Left colon (tissue), 2 donors: ENCODE data around the gene SIGLEC15. TPM values are rescaled to one million over a fixed set of nuclear protein-coding genes. Genes with fewer than 3 reads are reported as not detected.

Experiments
- ATAC-seq: fragments of 200-7000 bp; cut with Tn5 transposase; one replicate; pipeline ENCODE4 v1.9.1; 2020; ENCODE audit warnings: mild to moderate bottlenecking, moderate library complexity
- DNase-seq, 2 donors: peaks; one replicate each; pipeline ENCODE4 v3.0.0-alpha.2; 2020
- intact Hi-C, 2 donors: fragments of 100-400 bp; cut with DNase I in 1 of 2; cut with micrococcal nuclease in 1 of 2; formaldehyde crosslinking; loops; one replicate each; pipeline versions ENCODE4 v1.11.2 to v1.14.0; 2022; cut with DNase I, micrococcal nuclease
- total RNA-seq, 2 donors: library from RNA; stranded (reverse); fragmentation: NEBNext Ultra II Directional; extraction: Animal tissue kit (Norgen Biotek cat#: 25700); gene quantifications; one replicate each; pipeline ENCODE4 v1.2.1, GENCODE V29; 2021
- donor health status: DM: no; HTN: no; CAD: no.
- donor health status: DM: yes; HTN: yes; CAD: no.

Gene SIGLEC15
- total RNA-seq, 2 donors from 2014 or later: 0.21 to 0.36 TPM

DNA sequence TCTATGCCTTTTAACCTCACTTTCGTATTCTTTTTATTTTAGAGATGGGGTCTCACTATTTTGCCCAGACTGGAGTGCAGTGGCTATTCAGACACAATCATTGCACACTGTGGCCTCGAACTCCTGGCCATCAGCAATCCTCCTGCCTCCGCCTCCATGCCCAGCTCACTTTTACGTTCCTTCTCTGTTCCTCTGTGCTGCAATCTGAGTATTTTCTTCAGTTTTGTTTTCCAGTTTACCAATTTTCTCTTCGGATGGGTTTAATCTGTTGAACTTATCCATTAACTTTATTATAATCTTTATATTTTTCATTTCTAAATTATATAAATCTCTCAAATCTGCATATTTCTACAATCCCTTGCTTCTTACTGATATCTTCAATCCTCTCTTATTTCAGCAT lies 38.6 kb downstream of the SIGLEC15 start:
- DNase-seq (no peak), ATAC-seq (no peak)
- intact Hi-C loops: no loop called here

GRCh38 chr18:45865466-45865865 lies 40.0 kb downstream of the SIGLEC15 start:
- intact Hi-C loops: no loop called here
- DNase-seq: no peak

DNA sequence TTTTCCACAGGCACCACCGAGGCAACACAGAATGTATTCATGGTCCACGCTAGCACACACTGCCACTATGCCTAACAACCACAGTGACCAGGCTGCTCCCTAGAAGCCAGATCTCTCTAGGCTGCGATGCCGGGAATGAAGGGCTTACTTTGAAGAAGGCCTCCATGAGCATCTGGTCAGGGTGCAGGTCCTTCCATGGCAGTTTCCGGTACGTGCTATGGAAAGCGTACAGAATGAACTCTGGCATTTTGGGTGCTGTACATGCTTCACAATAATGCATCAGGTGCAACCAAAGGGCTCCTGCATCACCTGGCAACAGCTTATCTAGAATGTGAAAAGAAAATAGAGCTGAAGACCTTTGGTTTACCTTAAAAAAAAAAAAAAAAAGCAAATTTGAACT lies 44.9 kb downstream of the SIGLEC15 start:
- no peak for DNase-seq
- no peak for ATAC-seq
- intact Hi-C loops: loop anchor here in 1 of 2 donors (10.0 kb wide), 1 partner anchor 186 kb away; no protein-coding TSS in a partner anchor

More at GRCh38 chr18:45865466-45865865, 40.0 kb downstream of the SIGLEC15 start:
- ATAC-seq: no peak

DNA sequence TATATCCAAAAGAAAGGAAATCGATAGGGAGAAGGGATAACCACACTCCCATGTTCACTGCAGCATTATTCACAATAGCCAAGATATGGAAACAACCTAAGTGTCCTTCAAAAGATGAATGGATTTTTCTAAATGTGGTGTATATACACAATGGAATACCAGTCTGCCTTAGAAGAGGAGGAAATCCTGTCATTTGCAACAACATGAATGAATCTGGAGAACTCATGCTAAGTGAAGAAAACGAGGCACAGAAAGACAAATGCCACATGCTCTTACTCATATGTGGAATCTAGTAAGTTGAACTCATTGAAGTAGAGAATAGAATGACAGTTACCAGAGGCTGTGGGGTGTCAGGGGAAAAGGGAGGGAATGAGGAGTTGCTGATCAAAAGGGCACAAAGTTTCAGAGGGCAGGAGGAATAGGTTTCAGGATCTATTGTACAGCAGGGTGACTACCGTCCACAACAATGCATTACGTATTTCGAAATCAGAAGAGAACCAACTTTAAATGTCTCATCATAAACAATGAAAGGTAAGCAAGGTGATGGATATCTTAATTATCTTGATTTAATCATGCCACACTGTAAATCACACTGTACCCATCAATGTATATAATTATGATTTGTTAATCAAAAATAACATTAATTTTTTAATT lies 46.1 kb downstream of the SIGLEC15 start:
- DNase-seq (no peak), ATAC-seq (no peak)
- intact Hi-C loops: loop anchor here in 1 of 2 donors (10.0 kb wide), 1 partner anchor 187 kb away; no protein-coding TSS in a partner anchor

DNA sequence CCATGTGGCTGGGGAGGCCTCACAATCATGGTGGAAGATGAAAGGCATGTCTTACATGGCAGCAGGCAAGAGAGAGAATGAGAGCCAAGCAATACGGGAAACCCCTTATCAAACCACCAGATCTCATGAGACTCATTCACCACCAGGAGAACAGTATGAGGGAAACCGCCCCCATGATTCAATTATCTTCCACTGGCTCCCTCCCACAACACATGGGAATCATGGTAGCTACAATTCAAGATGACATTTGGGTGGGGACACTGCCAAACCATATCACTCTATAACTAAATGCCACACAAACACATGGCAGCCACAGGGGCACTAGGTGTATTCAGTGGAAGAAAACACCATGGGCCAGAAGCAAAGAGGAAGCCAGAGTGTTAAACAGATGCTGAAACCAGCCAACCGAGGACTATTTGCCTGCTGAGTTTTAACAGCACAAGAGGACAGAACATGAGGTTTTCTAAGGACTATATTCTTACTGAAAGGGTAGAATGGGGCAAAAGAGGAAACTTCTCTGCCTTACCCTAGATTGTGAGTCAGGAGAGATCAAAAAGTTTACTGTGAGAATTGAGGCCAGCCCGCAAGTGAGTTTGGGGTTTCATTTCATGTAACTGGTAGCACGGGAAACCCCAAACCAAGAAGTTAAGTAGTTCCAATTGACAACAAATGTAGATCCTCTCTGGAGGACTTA lies 49.2 kb downstream of the SIGLEC15 start:
- ATAC-seq (no peak), DNase-seq (no peak)
- intact Hi-C loops: loop anchor here in 1 of 2 donors (10.0 kb wide), 1 partner anchor 190 kb away; no protein-coding TSS in a partner anchor

DNA sequence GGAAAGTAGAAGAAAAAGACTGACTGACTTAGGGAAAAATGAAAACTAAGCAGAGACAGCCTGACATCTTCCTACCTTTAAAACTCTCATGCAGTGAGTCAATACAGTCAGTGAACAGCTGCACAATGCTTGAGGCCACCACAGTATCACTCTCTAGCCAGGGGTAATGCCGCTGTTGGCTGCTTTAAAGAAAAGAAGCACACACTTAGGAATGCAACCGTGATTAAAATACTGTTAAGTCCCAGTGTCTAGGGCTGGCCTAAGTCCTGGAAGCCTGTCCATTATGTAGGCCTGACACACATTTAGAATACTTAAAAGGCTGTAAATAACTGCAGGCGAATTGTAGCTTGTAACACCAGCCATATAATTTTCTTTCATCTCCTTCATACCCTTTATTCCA lies 50.7 kb downstream of the SIGLEC15 start:
- intact Hi-C loops: loop anchor here in 1 of 2 donors (10.0 kb wide), 1 partner anchor 191 kb away; no protein-coding TSS in a partner anchor
- ATAC-seq (no peak), DNase-seq (no peak)

- intact Hi-C loops: loop anchor here in 1 of 2 donors (10.0 kb wide), 1 partner anchor 193 kb away; no protein-coding TSS in a partner anchor
- no peak for DNase-seq
- no peak for ATAC-seq
Measured at GRCh38 chr18:45877403-45877802, 51.9 kb downstream of the SIGLEC15 start.

- ATAC-seq: peak; percentile 92
- DNase-seq: peak; percentile 28 to 64
- intact Hi-C loops: loop anchor here in 1 of 2 donors (10.0 kb wide), 1 partner anchor 195 kb away; no protein-coding TSS in a partner anchor
Measured at GRCh38 chr18:45879681-45880655, 54.5 kb downstream of the SIGLEC15 start.

GRCh38 chr18:45880876-45881558 lies 55.5 kb downstream of the SIGLEC15 start:
- DNase-seq (no peak), ATAC-seq (no peak)
- intact Hi-C loops: no loop called here

DNA sequence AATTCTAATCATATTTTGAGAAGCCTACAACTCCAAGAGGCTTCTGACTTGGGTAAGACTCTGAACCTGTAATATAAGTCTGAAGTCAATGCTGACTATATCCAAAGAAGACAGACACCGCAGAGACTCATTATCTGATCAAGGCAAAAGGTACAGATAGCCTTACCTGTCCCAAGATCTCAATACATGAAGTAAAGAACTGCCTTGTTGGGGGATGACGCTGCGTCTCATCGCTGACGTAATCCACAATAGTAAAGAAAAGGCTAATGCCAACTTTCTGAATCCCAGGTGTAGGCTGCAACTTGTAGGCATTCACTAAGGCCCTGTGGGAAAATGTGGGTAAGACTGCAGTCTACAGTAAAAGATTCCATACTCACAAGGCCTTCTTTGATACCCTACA lies 62.1 kb downstream of the SIGLEC15 start:
- intact Hi-C loops: no loop called here
- no peak for ATAC-seq
- DNase-seq: no peak

DNA sequence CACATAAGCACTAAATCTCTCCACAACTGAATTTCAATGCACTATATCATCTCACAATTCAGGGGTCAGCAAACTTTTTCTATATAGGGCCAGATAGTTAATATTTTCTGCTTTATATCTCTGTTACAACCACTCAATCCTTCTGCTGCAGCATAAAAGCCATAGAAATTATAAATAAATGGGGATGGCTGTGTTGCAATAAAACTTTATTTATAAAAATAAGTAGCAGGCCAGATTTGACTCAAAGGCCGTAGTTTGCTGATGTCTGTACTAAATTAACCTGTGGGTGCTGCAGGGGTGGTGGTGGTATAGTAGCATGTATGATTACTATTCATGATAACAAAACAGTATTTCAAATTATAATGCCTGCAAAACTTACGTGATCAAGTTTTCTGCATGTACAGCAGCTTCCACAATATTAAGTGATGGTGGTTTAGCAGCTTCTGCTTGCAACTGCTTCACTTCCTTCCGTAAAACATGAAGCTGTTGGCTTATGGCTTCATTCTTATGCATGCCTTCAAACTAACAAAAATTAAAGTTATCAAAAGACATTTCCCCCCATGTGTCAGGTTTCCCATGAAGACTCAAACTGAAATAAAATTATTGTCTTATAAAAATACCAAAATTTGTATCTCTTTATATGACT lies 64.1 kb downstream of the SIGLEC15 start:
- no peak for ATAC-seq
- intact Hi-C loops: no loop called here

DNA sequence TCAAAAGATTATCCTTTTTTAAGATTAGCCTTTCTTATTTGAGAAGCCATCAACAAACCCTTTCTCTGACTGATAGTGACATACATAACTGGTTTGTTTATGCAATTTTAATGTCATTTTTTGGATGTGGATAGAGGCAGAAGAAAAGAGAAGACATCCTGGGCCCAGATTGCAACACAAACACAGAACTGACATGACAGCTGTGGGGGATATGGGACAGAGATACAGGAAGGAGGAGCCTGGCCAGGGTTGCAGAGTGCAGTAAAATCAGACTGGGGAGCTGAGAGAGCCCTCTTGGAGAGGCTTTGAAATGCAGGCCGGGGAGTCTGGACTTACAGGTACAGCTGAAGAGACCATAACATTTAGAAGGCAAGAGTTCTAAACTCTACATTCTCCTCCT lies 65.1 kb downstream of the SIGLEC15 start:
- DNase-seq (peak in 1 of 2 donors; percentile 9), ATAC-seq (no peak)

More for the DNA sequence above, 64.1 kb downstream of the SIGLEC15 start:
- DNase-seq: no peak

DNA sequence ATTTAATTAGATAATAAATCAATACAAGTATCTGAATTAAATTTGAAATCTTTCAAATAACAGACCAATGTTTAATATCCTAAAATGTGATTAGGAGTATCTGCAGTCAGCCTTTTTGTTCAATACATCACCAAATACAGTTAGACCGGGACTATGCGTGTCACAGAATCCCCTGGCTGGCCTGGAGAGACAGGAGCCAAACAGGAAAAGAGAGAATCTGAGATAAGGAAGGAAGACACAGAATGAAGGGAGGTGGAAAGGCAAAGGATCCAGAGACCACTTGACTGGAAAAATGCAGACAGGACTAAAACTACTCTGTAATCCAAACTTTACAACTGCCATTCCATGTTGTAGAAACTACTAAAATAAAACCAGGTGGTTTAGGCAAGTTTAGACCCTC lies 66.3 kb downstream of the SIGLEC15 start:
- intact Hi-C loops: no loop called here
- DNase-seq (no peak), ATAC-seq (no peak)

More for the DNA sequence above, 65.1 kb downstream of the SIGLEC15 start:
- intact Hi-C loops: no loop called here

Other genes starting within 250 kb of the SIGLEC15 start
- under 1 TPM in 1 of 2 donors, not detected in 1; 0.12 TPM for gene SLC14A2, start 210.2 kb upstream of the SIGLEC15 start, total RNA-seq
- 1 to 10 TPM in 1 of 2 donors, under 1 TPM in 1; 0.95 to 1.0 TPM for gene SLC14A1, start 101.5 kb upstream of the SIGLEC15 start, total RNA-seq
- gene EPG5, start 141.7 kb downstream of the SIGLEC15 start, total RNA-seq: 10 to 100 TPM; 18.0 to 21.5 TPM
- gene PSTPIP2, start 246.6 kb downstream of the SIGLEC15 start, total RNA-seq: 1 to 10 TPM; 3.7 to 7.4 TPM